ENCODE data around the gene ANTXRL. TPM values are rescaled to one million over a fixed set of nuclear protein-coding genes. Genes with fewer than 3 reads are reported as not detected.

The ANTXRL gene
- total RNA-seq, 1 donor from 2014 or later = not detected

GRCh38 chr10:46266306-46266985 lies 20.4 kb upstream of the ANTXRL start:
- H3K27ac Mint-ChIP-seq (ENCODE audit: unreplicated experiment) = no peak overlapping the region
- TF ChIP-seq EZH2 (IDR thresholded peaks at IDR 0.05; ENCODE audit: insufficient read depth, low read length) (no peak), CTCF (IDR thresholded peaks at IDR 0.05; ENCODE audit: insufficient read depth, low read depth, low read length) (no peak)
- no peak overlapping the region for H3K4me3 Mint-ChIP-seq (ENCODE audit: unreplicated experiment)

GRCh38 chr10:46267132-46267985 lies 19.4 kb upstream of the ANTXRL start:
- H4K20me1 ChIP-seq (ENCODE audit: insufficient read depth, low read length) = no peaks in the 10 kb centered on the region
- Mint-ChIP-seq H3K4me3 (ENCODE audit: unreplicated experiment) (no peak overlapping the region), H3K27ac (ENCODE audit: unreplicated experiment) (no peak overlapping the region), H3K36me3 (ENCODE audit: low read depth, unreplicated experiment) (no peaks in the 10 kb centered on the region), H3K4me1 (ENCODE audit: low read depth, unreplicated experiment) (peaks cover 6% of the 10 kb centered on the region), H3K27me3 (ENCODE audit: low read depth, unreplicated experiment) (peaks cover 16% of the 10 kb centered on the region), H3K9me3 (ENCODE audit: unreplicated experiment) (no peaks in the 10 kb centered on the region)
- no peaks in the 10 kb centered on the region for H3K4me1 ChIP-seq (ENCODE audit: insufficient read depth, low read length)
- no peak overlapping the region for H3K4me2 ChIP-seq (ENCODE audit: low read length)
- H3K27me3 ChIP-seq (ENCODE audit: insufficient read depth, low read length) = peaks cover 2% of the 10 kb centered on the region
- no peak for DNase-seq (ENCODE audit: low read depth)
- no peak overlapping the region for H3K27ac ChIP-seq (ENCODE audit: low read depth, low read length)
- no peak overlapping the region for H3K9ac ChIP-seq (ENCODE audit: low read length)
- H3K9me3 ChIP-seq (ENCODE audit: insufficient read depth, low read depth, low read length) = no peaks in the 10 kb centered on the region
- H3K36me3 ChIP-seq (ENCODE audit: insufficient read depth, low read length) = no peaks in the 10 kb centered on the region
- H3K4me3 ChIP-seq (ENCODE audit: insufficient read depth, low read depth, low read length) = no peak overlapping the region
- H3K79me2 ChIP-seq (ENCODE audit: insufficient read depth, low read length) = no peaks in the 10 kb centered on the region
- TF ChIP-seq CTCF (IDR thresholded peaks at IDR 0.05; ENCODE audit: insufficient read depth, low read depth, low read length) (no peak), EZH2 (IDR thresholded peaks at IDR 0.05; ENCODE audit: insufficient read depth, low read length) (no peak)
- H2AFZ ChIP-seq (ENCODE audit: low read depth, low read length) = no peak overlapping the region
- no peak for FAIRE-seq

More at GRCh38 chr10:46266306-46266985, 20.4 kb upstream of the ANTXRL start:
- no peaks in the 10 kb centered on the region for H3K36me3 ChIP-seq (ENCODE audit: insufficient read depth, low read length)
- no peaks in the 10 kb centered on the region for H3K79me2 ChIP-seq (ENCODE audit: insufficient read depth, low read length)
- no peaks in the 10 kb centered on the region for H3K4me1 ChIP-seq (ENCODE audit: insufficient read depth, low read length)
- peaks cover 2% of the 10 kb centered on the region for H3K27me3 ChIP-seq (ENCODE audit: insufficient read depth, low read length)
- FAIRE-seq (no peak), DNase-seq (ENCODE audit: low read depth) (no peak)
- Mint-ChIP-seq H3K9me3 (ENCODE audit: unreplicated experiment) (no peaks in the 10 kb centered on the region), H3K27me3 (ENCODE audit: low read depth, unreplicated experiment) (peaks cover 20% of the 10 kb centered on the region), H3K36me3 (ENCODE audit: low read depth, unreplicated experiment) (no peaks in the 10 kb centered on the region), H3K4me1 (ENCODE audit: low read depth, unreplicated experiment) (no peaks in the 10 kb centered on the region)
- no peak overlapping the region for H2AFZ ChIP-seq (ENCODE audit: low read depth, low read length)
- H3K4me2 ChIP-seq (ENCODE audit: low read length) = no peak overlapping the region
- H3K27ac ChIP-seq (ENCODE audit: low read depth, low read length) = no peak overlapping the region
- no peaks in the 10 kb centered on the region for H3K9me3 ChIP-seq (ENCODE audit: insufficient read depth, low read depth, low read length)
- H4K20me1 ChIP-seq (ENCODE audit: insufficient read depth, low read length) = no peaks in the 10 kb centered on the region
- H3K4me3 ChIP-seq (ENCODE audit: insufficient read depth, low read depth, low read length) = no peak overlapping the region
- H3K9ac ChIP-seq (ENCODE audit: low read length) = no peak overlapping the region

Data from astrocyte (in vitro differentiated cells and primary cell).